H9 (cell line): Measurements from ENCODE around the gene RBFOX2. TPM values are rescaled to one million over a fixed set of nuclear protein-coding genes. Genes with fewer than 3 reads are reported as not detected.

Experiments used
- DNase-seq: peaks from one replicate; pipeline ENCODE4 v3.0.0-alpha.2; 2017
- H2AFZ ChIP-seq: one replicate; pipeline ENCODE4 v1.6.1; 2013; ENCODE audit warnings: mild to moderate bottlenecking, low read length, control low read depth, moderate library complexity
- H2AK5ac ChIP-seq: 2 replicates; pipeline ENCODE4 v1.6.1; 2013; ENCODE audit warnings: low read length, control low read depth, mixed read lengths; ENCODE audit not compliant: insufficient read length
- H2BK120ac ChIP-seq: one replicate; pipeline ENCODE4 v1.6.1; 2013; ENCODE audit warnings: low read depth, mild to moderate bottlenecking, low read length, control low read depth, inconsistent platforms; ENCODE audit not compliant: poor library complexity, severe bottlenecking
- H2BK12ac ChIP-seq: 2 replicates; pipeline ENCODE4 v1.6.1; 2013; ENCODE audit warnings: low read length, control low read depth, mixed read lengths, low read depth; ENCODE audit not compliant: insufficient read length
- H2BK15ac ChIP-seq: 2 replicates; pipeline ENCODE4 v1.6.1; 2013; ENCODE audit warnings: low read depth, low read length, control low read depth
- H2BK20ac ChIP-seq: one replicate; pipeline ENCODE4 v1.6.1; 2013; ENCODE audit warnings: low read depth, mild to moderate bottlenecking, low read length, control low read depth, inconsistent platforms; ENCODE audit not compliant: poor library complexity, severe bottlenecking
- H2BK5ac ChIP-seq: 2 replicates; pipeline ENCODE4 v1.6.1; 2013; ENCODE audit warnings: low read length, control low read depth, mixed read lengths; ENCODE audit not compliant: insufficient read length
- H3K14ac ChIP-seq: 2 replicates; pipeline ENCODE4 v1.6.1; 2013; ENCODE audit warnings: low read length, control low read depth; ENCODE audit not compliant: insufficient read depth
- H3K18ac ChIP-seq: 2 replicates; pipeline ENCODE4 v1.6.1; 2013; ENCODE audit warnings: low read depth, mild to moderate bottlenecking, mixed read lengths, low read length, control low read depth; ENCODE audit not compliant: insufficient read length
- H3K23ac ChIP-seq: 2 replicates; pipeline ENCODE4 v1.6.1; 2013; ENCODE audit warnings: low read length, control low read depth, mixed read lengths, low read depth; ENCODE audit not compliant: insufficient read length
- H3K23me2 ChIP-seq: 2 replicates; pipeline ENCODE4 v1.6.1; 2013; ENCODE audit warnings: low read depth, mild to moderate bottlenecking, mixed read lengths, low read length, control low read depth; ENCODE audit not compliant: insufficient read length, poor library complexity, severe bottlenecking
- H3K27ac ChIP-seq: 2 replicates; pipeline ENCODE4 v1.5.1; 2013; ENCODE audit warnings: low read length, control low read depth, mixed read lengths, low read depth; ENCODE audit not compliant: insufficient read length
- H3K27me3 ChIP-seq: 2 replicates; pipeline ENCODE4 v1.6.1; 2013; ENCODE audit warnings: low read length, control low read depth, inconsistent platforms; ENCODE audit not compliant: insufficient read depth
- H3K4ac ChIP-seq: 2 replicates; pipeline ENCODE4 v1.6.1; 2013; ENCODE audit warnings: low read depth, mild to moderate bottlenecking, control low read depth, inconsistent platforms, low read length, moderate library complexity
- H3K4me1 ChIP-seq: 2 replicates; pipeline ENCODE4 v1.6.1; 2013; ENCODE audit warnings: low read length, control low read depth, inconsistent platforms; ENCODE audit not compliant: insufficient read depth
- H3K4me2 ChIP-seq: 2 replicates; pipeline ENCODE4 v1.6.1; 2013; ENCODE audit warnings: low read length, control low read depth, mixed read lengths; ENCODE audit not compliant: insufficient read length, insufficient read depth
- H3K56ac ChIP-seq: 2 replicates; pipeline ENCODE4 v1.6.1; 2013; ENCODE audit warnings: low read depth, mild to moderate bottlenecking, mixed read lengths, low read length, control low read depth; ENCODE audit not compliant: insufficient read length
- H3K79me1 ChIP-seq: 2 replicates; pipeline ENCODE4 v1.6.1; 2013; ENCODE audit warnings: low read depth, mild to moderate bottlenecking, moderate library complexity, low read length, control low read depth, inconsistent platforms; ENCODE audit not compliant: insufficient read depth, poor library complexity, severe bottlenecking
- H3K79me2 ChIP-seq: 2 replicates; pipeline ENCODE4 v1.6.1; 2013; ENCODE audit warnings: low read length, control low read depth, inconsistent platforms; ENCODE audit not compliant: insufficient read depth
- H3K9ac ChIP-seq: 2 replicates; pipeline ENCODE4 v1.6.1; 2013; ENCODE audit warnings: low read length, control low read depth, mixed read lengths; ENCODE audit not compliant: insufficient read length; ENCODE audit errors: extremely low read depth
- H3K9me3 ChIP-seq: one replicate; pipeline ENCODE4 v1.6.1; 2013; ENCODE audit warnings: low read depth, low read length, inconsistent platforms; ENCODE audit not compliant: control insufficient read depth
- H3T11ph ChIP-seq: one replicate; pipeline ENCODE4 v1.6.1; 2013; ENCODE audit warnings: mild to moderate bottlenecking, low read length, control low read depth, inconsistent platforms
- H4K20me1 ChIP-seq: one replicate; pipeline ENCODE4 v1.6.1; 2013; ENCODE audit not compliant: control insufficient read depth, insufficient read length, insufficient read depth
- H4K5ac ChIP-seq: 2 replicates; pipeline ENCODE4 v1.6.1; 2013; ENCODE audit warnings: low read depth, mild to moderate bottlenecking, mixed read lengths, low read length, control low read depth; ENCODE audit not compliant: insufficient read length
- H4K8ac ChIP-seq: replicated peaks from 2 replicates; pipeline ENCODE4 v1.6.1; 2013; ENCODE audit warnings: low read length, control low read depth, mixed read lengths, low read depth; ENCODE audit not compliant: insufficient read length
- H4K91ac ChIP-seq: 2 replicates; pipeline ENCODE4 v1.6.1; 2013; ENCODE audit warnings: low read depth, mild to moderate bottlenecking, moderate library complexity, mixed read lengths, low read length, control low read depth; ENCODE audit not compliant: insufficient read length
- H3K27ac Mint-ChIP-seq, 3 experiments: 2 replicates in 2 of 3; 3 replicates in 1 of 3; pipeline ENCODE4 v1.8.0; 2020 to 2021; ENCODE audit warnings: mixed read lengths in 3 of 3, mild to moderate bottlenecking in 1 of 3, moderate library complexity in 1 of 3
- H3K27me3 Mint-ChIP-seq: 2 replicates; pipeline ENCODE4 v1.8.0; 2021; ENCODE audit warnings: low read depth, mild to moderate bottlenecking, moderate library complexity, mixed read lengths
- H3K36me3 Mint-ChIP-seq, 3 experiments: 2 replicates in 2 of 3; 3 replicates in 1 of 3; pipeline ENCODE4 v1.8.0; 2020 to 2021; ENCODE audit warnings: low read depth in 3 of 3, mixed read lengths in 3 of 3; ENCODE audit not compliant: insufficient read depth in 1 of 3
- H3K4me1 Mint-ChIP-seq, 2 experiments: 2 replicates each; pipeline ENCODE4 v1.8.0; 2020; ENCODE audit warnings: mixed read lengths in 2 of 2
- H3K4me3 Mint-ChIP-seq, 2 experiments: 2 replicates in 1 of 2; 3 replicates in 1 of 2; pipeline ENCODE4 v1.8.0; 2020 to 2021; ENCODE audit warnings: mild to moderate bottlenecking in 2 of 2, mixed read lengths in 2 of 2, moderate library complexity in 1 of 2
- H3K9me3 Mint-ChIP-seq, 2 experiments: 2 replicates in 1 of 2; 3 replicates in 1 of 2; pipeline ENCODE4 v1.8.0; 2020; ENCODE audit warnings: mild to moderate bottlenecking in 2 of 2, mixed read lengths in 2 of 2, moderate library complexity in 1 of 2
- WGBS: extraction: QIAGEN DNeasy Blood & Tissue Kit; methylation state at CpG from one replicate; pipeline ENCODE4 v1.1.7; 2013; ENCODE audit warnings: missing lambda C conversion rate, low lambda C conversion rate, mixed read lengths; ENCODE audit not compliant: insufficient read length; ENCODE audit errors: extremely low coverage; 5-methylcytosine and 5-hydroxymethylcytosine counted together
- total RNA-seq: library from RNA; stranded (reverse); gene quantifications from 2 replicates; pipeline ENCODE4 v1.2.1, GENCODE V29; 2021
- TF ChIP-seq, protein P1 (sequence below): fragments of 200-600 bp; sonication (generic); conservative IDR thresholded peaks from 3 replicates; pipeline ENCODE4 v1.8.0; 2021; ENCODE audit warnings: antibody characterized with exemption, mild to moderate bottlenecking

RBFOX2 gene
- total RNA-seq, 1 experiment from 2014 or later: 84.7 TPM

DNA sequence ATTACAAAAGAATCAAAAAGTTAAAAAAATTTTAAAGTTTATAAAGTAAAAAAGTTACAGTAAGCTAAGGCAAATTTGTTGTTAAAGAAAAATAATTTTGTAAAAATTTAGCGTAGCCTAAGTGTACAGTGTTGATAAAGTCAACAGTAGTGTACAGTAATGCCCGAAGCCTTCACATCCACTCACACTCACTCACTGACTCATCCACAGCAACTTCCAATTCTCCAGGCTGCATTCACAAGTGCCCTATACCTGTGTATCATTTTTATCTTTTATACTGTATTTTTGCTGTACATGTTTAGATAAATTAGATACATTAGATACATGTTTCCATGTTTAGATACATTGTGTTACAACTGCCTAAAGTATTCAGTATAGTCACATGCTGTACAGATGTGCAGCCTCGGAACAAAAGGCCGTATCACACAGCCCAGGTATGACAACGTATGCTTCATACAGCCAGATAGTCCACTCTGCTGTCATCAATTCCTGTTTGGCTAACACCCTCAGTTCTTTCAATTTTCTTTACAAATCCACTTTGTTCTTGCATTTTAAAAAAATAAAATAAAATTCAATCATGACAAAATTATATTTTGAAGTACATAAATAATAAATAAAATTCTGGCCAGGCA is 80.7 kb downstream of the RBFOX2 start:
- no peaks in the 10 kb centered on the region for H3K27me3 Mint-ChIP-seq
- H3K4me1 ChIP-seq: no peaks in the 10 kb centered on the region
- H3K36me3 Mint-ChIP-seq: 0 out of 7 replicates have a peak, but pooled peaks cover 0 to 4% (median 0%) of the 10 kb centered on the region in 3 experiments
- no peak overlapping the region for H3K27ac Mint-ChIP-seq
- no peak overlapping the region for H3K56ac ChIP-seq
- no peaks in the 10 kb centered on the region for H3K9me3 ChIP-seq
- no peaks in the 10 kb centered on the region for H3K23me2 ChIP-seq
- H2AFZ ChIP-seq: no peak overlapping the region
- no peak overlapping the region for H3T11ph ChIP-seq
- TF ChIP-seq, protein P1, sequence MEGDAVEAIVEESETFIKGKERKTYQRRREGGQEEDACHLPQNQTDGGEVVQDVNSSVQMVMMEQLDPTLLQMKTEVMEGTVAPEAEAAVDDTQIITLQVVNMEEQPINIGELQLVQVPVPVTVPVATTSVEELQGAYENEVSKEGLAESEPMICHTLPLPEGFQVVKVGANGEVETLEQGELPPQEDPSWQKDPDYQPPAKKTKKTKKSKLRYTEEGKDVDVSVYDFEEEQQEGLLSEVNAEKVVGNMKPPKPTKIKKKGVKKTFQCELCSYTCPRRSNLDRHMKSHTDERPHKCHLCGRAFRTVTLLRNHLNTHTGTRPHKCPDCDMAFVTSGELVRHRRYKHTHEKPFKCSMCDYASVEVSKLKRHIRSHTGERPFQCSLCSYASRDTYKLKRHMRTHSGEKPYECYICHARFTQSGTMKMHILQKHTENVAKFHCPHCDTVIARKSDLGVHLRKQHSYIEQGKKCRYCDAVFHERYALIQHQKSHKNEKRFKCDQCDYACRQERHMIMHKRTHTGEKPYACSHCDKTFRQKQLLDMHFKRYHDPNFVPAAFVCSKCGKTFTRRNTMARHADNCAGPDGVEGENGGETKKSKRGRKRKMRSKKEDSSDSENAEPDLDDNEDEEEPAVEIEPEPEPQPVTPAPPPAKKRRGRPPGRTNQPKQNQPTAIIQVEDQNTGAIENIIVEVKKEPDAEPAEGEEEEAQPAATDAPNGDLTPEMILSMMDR: no peak
- no peaks in the 10 kb centered on the region for H3K27me3 ChIP-seq
- H3K79me2 ChIP-seq: no peaks in the 10 kb centered on the region; the same call in 1 of the 2 replicates
- H3K27ac ChIP-seq: no peak overlapping the region
- H3K79me1 ChIP-seq: no peaks in the 10 kb centered on the region
- H3K9ac ChIP-seq: no peak overlapping the region
- no peak overlapping the region for H2BK12ac ChIP-seq
- no peak overlapping the region for H4K91ac ChIP-seq
- no peaks in the 10 kb centered on the region for H3K9me3 Mint-ChIP-seq
- H4K8ac ChIP-seq: no peak overlapping the region
- H3K4me2 ChIP-seq: no peak overlapping the region
- no peak overlapping the region for H3K14ac ChIP-seq
- no peak for DNase-seq
- no peak overlapping the region for H2BK20ac ChIP-seq
- 100% methylated on average over 1 of the region's 5 CpGs for WGBS
- H3K4me3 Mint-ChIP-seq: no peak overlapping the region
- no peak overlapping the region for H4K5ac ChIP-seq
- H2BK120ac ChIP-seq: no peak overlapping the region
- peaks cover 5 to 6% of the 10 kb centered on the region in 2 experiments; a peak in 1 of 4 replicates for H3K4me1 Mint-ChIP-seq
- no peak overlapping the region for H3K4ac ChIP-seq
- H2AK5ac ChIP-seq: no peak overlapping the region
- no peak overlapping the region for H3K23ac ChIP-seq
- no peak overlapping the region for H3K18ac ChIP-seq
- H2BK5ac ChIP-seq: no peak overlapping the region
- H4K20me1 ChIP-seq: no peaks in the 10 kb centered on the region
- H2BK15ac ChIP-seq: no peak overlapping the region
